HG03565 (cell line): ENCODE measurements around the gene MOGAT2.

Experiments
- ATAC-seq: cut with Tn5 transposase; IDR thresholded peaks from one replicate; pipeline ENCODE4 v1.9.1; 2021; ENCODE audit warnings: mild to moderate bottlenecking, moderate library complexity; ENCODE audit not compliant: unreplicated experiment

Gene MOGAT2

DNA sequence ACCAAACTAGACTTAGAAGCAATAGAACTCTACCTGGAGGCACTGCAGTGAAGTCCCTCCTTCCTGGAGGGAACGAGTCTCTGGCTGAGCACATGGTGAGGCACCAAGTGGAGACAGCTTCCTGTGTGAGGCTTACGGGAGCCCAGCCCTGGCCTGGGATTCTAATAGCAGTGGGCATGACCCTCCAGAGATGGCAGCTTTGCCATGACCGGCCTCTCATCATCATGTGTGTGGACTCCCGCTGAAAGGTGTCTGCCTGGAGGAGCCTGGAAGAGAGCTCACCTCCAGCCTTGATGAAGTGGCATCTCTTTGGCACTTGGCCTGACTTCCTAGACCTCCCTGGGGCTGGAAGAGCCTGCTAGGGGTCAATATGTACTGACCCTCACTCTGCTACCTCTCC lies 58.9 kb downstream of the MOGAT2 start:
- ATAC-seq = no peak

DNA sequence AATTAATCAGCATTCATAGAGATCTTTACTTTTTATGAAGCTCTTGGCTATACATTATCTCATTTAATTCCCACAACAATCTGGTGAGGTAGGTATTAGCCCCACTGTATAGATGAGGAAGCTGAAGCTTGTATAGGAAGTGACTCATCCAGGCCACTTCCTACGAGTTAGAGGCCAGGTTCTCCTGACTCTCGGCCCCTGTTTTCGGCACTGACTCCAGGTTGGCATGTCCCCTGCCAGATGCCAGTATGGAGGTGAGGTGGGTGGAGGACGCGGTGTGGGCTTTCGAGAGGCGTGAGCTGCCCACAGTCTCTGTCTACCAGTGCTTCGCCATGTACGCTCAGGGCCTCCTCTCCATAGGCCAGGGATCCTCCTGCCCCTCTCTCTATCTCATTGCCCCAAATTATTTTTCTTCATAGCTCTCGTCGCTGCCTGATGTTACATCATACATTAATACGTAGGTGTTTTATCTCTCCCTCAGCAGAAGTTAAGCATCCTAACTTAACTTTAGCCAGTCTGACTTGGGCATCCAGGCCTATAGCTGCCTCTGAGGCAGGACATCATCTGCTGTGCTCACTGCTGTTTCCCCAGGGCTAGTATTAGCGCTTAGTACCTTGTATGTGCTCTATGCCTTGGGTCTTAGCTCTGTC lies 59.9 kb downstream of the MOGAT2 start:
- ATAC-seq = no peak

DNA sequence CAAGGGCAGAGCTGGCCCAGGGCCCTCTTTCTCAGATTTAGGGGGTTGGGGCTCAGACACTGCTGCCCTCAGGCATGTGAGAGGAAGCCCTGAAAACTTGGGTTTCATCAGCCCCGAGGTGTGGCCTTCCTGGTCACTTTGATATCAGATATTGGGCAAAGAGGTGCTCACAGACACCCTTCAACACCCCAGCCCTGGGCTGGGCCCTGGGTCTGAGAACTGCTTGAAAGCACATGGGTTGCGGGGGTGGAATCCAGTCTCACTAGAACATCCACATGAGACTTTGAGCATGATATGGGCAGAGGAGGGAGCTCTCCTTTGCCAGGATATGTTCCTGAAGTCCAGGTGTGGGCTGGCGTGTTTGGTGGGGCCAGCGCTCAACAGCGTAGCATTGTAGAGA lies 61.3 kb downstream of the MOGAT2 start:
- ATAC-seq = no peak

DNA sequence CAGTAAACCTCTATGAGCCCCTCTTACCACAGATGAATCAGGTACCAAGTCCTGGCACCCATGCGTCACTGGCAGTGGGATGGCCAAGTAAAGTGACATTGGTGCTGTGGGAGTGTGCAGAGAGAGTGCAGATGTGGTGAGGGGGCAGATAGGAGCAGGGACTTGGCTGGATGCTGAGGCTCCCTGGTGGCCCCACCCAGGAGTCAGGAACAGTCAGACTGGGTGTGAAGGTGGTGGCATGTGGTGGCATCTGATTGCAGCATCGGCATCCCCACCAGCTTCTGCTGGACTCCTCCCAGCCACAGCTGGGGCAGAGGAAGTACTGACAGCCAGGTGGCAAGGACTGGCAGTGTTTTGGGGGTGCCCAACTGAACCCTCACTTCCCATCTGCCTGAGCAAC lies 62.3 kb downstream of the MOGAT2 start:
- ATAC-seq = no peak

DNA sequence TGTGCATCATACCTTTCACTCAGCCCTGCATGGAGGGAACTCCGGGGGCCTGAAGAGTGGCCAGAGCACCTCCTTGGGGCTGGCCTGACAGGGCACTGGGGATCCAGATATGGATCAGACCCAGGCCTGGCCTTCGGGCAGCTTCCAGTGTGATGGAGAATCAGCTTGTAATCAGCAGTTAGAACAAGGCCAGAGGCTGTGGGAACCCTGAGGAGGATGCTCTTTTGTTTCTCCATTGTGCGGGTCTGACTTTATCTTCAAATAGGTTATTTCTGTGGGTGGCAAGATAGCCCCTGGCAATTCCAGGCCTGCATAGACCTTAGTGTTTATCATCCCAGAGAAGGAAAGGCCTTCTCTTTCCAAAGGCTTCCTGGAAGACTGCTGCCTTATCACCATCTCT lies 63.2 kb downstream of the MOGAT2 start:
- ATAC-seq = no peak

DNA sequence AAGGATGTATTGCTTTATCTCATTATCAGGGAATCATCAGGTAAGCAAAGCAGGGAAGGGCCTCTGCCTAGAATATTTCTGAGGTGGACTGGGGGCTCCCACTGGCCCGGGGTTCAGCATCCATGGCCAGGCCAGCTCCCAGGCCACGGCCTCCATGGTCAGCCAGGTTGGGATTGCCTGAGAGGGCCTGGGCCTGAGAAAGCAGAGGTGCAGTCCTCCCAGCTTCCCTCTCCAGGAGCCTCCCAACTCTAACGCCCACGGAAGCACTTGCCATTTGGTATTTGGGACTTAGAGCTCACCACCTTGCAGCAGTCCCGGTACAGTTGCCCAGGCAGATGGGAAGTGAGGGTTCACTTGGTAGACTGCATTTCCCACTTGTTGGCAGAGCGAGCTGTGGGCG lies 63.7 kb downstream of the MOGAT2 start:
- no peak for ATAC-seq

DNA sequence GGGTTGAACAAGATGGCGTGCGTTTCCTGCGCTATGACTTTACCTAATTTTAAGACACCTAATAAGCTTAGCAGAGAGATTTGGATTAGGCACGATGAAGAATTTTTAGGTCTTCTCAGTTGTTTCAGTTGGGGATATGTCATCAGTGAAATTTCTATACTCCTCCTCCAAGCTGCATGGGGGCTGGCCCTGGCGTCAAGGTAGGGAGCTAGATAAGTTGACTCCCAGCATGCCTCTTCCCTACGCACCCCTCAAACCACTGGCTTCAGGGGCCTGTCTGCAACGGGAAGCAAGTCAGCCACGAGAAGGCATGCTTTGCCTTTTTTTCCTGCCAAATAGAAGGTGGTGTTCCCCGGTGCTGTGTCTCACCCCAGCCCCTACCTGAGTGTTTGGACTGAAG lies 64.2 kb downstream of the MOGAT2 start:
- no peak for ATAC-seq
